GM18508 (cell line): Measurements from ENCODE around the gene TWF2.
A peak's percentile ranks its signal among the peaks of the same experiment; 100 is the strongest.

Source experiments
- ATAC-seq: cut with Tn5 transposase; IDR thresholded peaks from one replicate; pipeline ENCODE4 v1.9.1; 2021; ENCODE audit warnings: moderate number of reproducible peaks; ENCODE audit not compliant: insufficient read depth, unreplicated experiment

TWF2 gene

DNA sequence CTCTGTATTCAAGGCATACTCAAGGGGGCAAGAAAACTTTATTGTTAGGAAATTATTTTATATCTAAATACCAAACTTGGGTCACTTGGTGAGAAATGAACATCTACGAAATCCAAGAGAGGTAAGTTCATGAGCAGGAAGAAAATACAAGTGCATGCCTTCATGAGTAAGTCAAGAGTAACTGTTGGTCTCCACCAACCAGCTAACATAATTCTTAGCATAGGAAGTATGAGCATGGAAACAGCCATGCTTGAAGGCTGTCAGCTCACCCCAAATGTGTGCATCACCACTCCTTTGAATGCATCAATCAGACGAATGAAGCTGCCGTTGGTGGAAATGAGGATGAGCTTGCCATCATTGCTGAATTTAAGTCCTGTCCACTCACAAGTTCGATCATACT lies 20.5 kb upstream of the TWF2 start:
- ATAC-seq: no peak

DNA sequence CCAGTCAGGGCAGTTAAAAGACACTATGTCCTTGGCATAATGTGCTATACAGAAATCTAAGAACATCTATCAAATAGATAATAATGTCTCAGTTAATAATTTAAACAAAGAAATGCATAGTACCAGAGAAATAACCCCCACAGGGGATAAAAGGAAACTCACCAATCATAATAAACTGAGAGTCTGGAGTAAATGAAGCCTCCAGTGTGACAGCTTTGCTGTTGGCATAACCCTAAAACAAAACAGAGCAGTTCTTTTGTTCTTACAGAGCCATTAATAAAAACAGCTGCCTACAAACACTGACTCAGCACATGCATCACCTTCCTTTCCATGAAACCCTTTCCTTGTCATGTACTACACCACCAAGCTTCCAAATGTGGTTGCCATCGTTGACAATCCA lies 20.1 kb upstream of the TWF2 start:
- ATAC-seq: no peak

DNA sequence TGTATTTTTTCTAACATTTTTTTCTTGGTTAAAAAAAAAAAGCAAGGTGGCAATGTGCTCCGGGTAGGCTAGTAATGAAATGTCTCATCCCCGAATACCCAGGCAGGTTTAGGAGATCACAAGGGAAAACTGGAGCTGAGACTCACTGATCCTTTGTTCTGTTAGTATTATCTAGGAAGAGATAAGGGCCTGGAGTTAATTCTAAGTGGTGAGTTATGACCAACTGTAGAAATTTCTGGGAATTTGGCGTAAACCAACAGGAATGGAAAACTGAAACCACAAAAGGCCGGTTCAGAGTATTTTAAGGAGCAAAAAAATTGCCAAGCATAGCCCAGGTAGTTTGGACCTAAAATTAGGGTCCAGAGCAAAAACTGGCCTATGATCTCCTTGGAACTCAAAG lies 19.0 kb upstream of the TWF2 start:
- no peak for ATAC-seq

DNA sequence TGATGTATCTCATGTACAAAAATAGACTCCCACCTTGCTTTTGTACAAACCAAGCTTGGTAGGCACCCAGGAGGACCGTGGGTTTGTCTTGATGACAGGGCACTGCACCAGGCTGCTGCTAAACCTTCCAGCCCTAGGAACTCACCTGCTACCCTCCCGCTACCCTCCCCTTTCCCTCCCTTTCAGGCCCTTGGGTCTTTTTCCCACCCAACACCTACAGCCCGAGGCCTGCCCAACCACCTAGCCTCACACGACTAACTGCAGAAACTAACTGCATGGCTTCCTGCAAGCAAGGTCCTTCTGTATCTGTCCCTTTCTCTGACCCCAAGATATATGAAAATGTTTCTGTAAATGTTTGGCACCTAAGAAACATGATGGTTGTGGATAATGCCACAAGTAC lies 17.7 kb upstream of the TWF2 start:
- ATAC-seq: no peak

- no peak for ATAC-seq
Observed at GRCh38 chr3:52256159-52256558, 17.2 kb upstream of the TWF2 start.

DNA sequence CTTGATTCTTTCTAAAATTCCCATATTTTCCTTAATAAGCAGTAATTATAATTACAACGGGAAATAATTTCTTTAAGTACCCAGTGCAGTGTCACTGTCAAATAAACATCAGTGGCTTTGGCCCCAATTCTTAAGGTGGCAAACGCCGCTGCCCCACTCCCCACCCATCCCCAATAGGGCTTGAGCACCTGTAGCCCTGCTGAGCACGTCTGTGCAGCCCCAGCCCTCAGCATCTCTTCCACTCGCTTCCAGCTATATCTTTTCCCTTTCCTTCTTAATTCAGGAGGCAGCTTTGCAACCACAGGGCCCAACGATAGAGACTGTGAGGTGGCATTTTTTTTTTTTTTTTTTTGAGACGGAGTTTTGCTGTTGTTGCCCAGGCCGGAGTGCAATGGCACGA lies 15.7 kb upstream of the TWF2 start:
- no peak for ATAC-seq

- peak; percentile 78 for ATAC-seq
Observed at GRCh38 chr3:52253314-52254304, 14.7 kb upstream of the TWF2 start.

DNA sequence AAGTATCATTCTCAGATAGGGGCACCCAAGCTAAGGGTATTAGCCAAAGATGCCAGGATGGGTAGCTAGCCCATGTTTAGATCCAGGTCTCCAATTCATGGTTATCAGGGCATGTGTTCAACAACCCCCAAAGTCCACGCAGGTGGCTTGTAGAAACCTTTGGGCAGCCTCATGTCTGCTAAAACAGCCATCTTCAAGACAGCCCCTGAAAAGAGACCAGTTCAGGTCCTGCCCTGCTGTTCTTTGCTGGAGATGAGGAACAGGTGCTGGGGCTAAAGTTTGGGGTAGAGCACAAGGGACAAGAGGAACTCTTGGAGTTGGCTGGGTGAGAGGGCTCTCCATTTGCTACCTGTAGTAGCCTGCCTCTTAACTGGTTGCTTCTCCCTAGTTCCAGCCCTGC lies 11.2 kb upstream of the TWF2 start:
- ATAC-seq: no peak

- ATAC-seq: no peak
Observed at GRCh38 chr3:52249683-52250082, 10.7 kb upstream of the TWF2 start.

GRCh38 chr3:52248816-52249547 lies 10.0 kb upstream of the TWF2 start:
- no peak for ATAC-seq

- ATAC-seq: no peak
Observed at GRCh38 chr3:52248165-52248541, 9.2 kb upstream of the TWF2 start.

DNA sequence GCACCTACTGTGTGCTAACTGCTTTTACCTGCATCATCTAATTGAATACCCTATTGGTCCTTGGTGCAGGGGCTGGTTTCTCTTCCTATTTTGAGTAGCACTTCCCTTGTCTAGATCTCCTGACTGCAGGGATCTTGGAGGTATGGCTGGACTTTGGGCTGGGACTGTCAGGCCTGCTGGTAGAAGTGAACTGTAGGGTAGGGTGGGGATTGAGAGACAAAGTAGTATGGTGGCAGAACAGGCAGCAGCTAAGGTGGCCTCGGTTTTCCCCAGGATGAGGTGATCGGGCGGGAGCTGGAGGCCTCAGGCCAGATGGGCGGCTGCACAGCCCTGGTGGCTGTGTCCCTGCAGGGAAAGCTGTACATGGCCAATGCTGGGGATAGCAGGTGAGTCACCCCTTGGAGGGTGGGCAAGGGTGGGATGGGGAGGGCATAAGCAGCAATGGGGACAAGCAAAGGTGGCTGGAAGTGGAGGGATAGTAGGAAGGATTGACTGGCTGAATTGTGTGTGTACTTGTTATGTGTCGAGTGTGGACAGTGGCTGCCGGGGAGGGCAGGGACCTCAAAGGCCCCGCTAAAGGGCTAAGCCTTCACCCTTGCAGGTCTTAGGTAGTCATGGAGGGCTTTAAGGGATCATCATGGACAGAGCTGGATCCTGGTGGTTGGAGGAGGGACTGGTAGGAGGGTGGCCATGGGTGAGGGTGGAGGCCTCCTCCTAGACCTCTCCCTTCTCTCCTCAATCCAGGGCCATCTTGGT lies 8.6 kb upstream of the TWF2 start:
- no peak for ATAC-seq

DNA sequence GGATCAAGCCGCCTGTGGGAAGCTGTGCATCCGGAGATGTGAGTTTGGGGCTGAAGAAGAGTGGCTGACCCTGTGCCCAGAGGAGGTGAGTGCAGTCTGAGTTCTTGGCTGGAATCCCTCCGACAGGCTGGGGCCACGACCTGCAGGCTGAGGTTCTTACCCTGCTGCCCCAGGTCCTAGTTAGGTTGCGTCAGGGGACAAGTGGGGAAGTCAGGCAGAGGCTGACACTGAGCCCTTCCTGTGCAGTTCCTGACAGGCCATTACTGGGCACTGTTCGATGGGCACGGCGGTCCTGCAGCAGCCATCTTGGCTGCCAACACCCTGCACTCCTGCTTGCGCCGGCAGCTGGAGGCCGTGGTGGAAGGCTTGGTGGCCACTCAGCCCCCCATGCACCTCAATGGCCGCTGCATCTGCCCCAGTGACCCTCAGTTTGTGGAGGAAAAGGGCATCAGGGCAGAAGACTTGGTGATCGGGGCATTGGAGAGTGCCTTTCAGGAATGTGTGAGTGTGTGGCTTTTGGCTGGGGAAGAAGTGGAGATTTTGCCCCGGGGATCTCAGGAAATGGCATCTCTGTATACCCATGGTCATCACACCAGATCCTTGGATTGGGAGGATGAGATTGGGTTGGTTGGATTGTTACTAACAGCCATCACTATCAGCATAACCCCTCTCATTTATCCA lies 7.9 kb upstream of the TWF2 start:
- ATAC-seq: no peak

DNA sequence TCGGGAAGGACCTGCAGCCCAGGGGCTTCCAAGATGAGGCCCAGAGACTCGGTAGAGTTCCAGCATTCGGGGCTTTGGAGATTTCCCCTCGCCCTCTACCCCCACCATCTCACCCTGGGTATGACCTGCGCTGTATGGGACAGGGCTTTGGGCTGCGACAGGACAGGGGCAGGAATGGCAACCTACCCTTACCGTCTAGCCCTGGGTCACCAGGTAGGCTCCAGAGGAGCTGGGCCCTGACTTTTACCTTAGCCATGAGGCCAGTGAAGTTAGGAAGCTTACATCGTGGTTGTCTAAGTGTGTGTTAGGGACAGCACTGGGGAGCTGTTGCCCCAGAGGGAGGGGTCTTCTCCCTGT lies 7.3 kb upstream of the TWF2 start:
- no peak for ATAC-seq

DNA sequence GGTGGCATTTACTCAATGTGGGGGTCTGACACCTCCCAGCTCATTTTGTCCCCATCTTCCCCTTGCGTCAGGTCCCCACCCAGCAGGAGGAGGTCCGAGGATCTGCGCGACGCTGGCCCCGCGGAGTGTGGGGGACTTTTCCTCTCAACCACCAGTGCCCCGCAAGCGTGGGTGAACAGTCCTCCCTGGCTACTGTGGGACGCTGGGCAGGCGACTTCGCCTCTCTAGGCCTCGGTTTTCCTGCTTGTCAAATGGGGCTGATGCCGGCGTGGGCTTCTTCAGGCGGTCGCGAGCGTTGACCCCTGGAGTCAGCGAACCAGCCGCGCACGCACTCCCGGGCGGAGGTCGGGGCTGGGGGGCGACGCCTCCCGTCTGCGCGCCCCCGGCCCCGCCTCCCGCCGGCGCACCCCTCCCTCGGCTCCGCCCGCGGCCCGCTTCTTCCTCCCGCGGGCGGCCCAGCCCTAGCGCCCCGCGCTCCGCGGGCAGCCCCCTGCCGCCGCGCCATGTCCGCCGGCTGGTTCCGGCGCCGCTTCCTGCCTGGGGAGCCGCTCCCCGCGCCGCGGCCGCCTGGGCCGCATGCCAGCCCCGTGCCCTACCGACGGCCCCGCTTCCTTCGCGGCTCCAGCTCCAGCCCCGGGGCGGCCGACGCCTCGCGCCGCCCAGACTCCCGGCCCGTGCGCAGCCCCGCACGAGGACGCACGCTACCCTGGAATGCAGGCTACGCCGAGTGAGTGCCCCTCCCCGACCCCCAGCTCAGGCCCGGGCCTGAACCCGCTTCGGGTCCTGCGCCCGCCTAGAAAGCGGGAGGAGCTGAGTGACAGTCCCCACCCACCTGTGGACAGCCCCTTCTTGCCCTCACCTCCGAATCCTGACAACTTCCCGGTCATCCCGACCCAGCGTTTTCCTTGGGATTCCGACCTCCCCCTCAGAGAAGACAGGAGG lies 6.6 kb upstream of the TWF2 start, which contains the start of gene PPM1M:
Gene PPM1M, plus strand, starts transcription at position 438 of the 942 bp plus-strand sequence. Its CDS starts 66 bp downstream, at position 504.
- no peak for ATAC-seq

- no peak for ATAC-seq
Observed at GRCh38 chr3:52243791-52244628, 5.1 kb upstream of the TWF2 start.

- no peak for ATAC-seq
Observed at GRCh38 chr3:52242039-52242438, 3.1 kb upstream of the TWF2 start.

- no peak for ATAC-seq
Observed at GRCh38 chr3:52240886-52241370, 2.0 kb upstream of the TWF2 start.
